HG03280 (cell line): ENCODE measurements around the gene USH2A.

Source experiments
- ATAC-seq: cut with Tn5 transposase; IDR thresholded peaks from one replicate; pipeline ENCODE4 v1.9.1; 2021; ENCODE audit warnings: mild to moderate bottlenecking, moderate library complexity; ENCODE audit not compliant: unreplicated experiment

USH2A gene

GRCh38 chr1:215983680-215984079 lies 439.6 kb downstream of the USH2A start:
- no peak for ATAC-seq

GRCh38 chr1:215971793-215972441 lies 451.3 kb downstream of the USH2A start:
- ATAC-seq: no peak

- ATAC-seq: no peak
Measured at GRCh38 chr1:215970406-215970805, 452.8 kb downstream of the USH2A start.

GRCh38 chr1:215963621-215964020 lies 459.6 kb downstream of the USH2A start:
- ATAC-seq: no peak

GRCh38 chr1:215963040-215963439 lies 460.2 kb downstream of the USH2A start:
- no peak for ATAC-seq

- ATAC-seq: no peak
Measured at GRCh38 chr1:215958841-215959240, 464.4 kb downstream of the USH2A start.

GRCh38 chr1:215957663-215958062 lies 465.6 kb downstream of the USH2A start:
- ATAC-seq: no peak

GRCh38 chr1:215932558-215932957 lies 490.7 kb downstream of the USH2A start:
- no peak for ATAC-seq

- ATAC-seq: no peak
Measured at GRCh38 chr1:215926670-215927069, 496.6 kb downstream of the USH2A start.

- ATAC-seq: no peak
Measured at GRCh38 chr1:215923129-215923824, 500.0 kb downstream of the USH2A start.

- no peak for ATAC-seq
Measured at GRCh38 chr1:215911406-215911968, 511.8 kb downstream of the USH2A start.

- no peak for ATAC-seq
Measured at GRCh38 chr1:215905493-215906115, 517.6 kb downstream of the USH2A start.

GRCh38 chr1:215900684-215901083 lies 522.6 kb downstream of the USH2A start:
- ATAC-seq: no peak

GRCh38 chr1:215899901-215900300 lies 523.3 kb downstream of the USH2A start:
- ATAC-seq: no peak

- no peak for ATAC-seq
Measured at GRCh38 chr1:215895893-215896292, 527.4 kb downstream of the USH2A start.

- ATAC-seq: no peak
Measured at GRCh38 chr1:215895276-215895675, 528.0 kb downstream of the USH2A start.

GRCh38 chr1:215894617-215895016 lies 528.6 kb downstream of the USH2A start:
- no peak for ATAC-seq

- no peak for ATAC-seq
Measured at GRCh38 chr1:215891266-215892057, 531.8 kb downstream of the USH2A start.

- ATAC-seq: peak; percentile 77
Measured at GRCh38 chr1:215890438-215890837, 532.8 kb downstream of the USH2A start.

- no peak for ATAC-seq
Measured at GRCh38 chr1:215889871-215890270, 533.4 kb downstream of the USH2A start.

GRCh38 chr1:215888159-215888558 lies 535.1 kb downstream of the USH2A start:
- ATAC-seq: no peak
